ENCODE measurements around the gene STAT3. TPM values are rescaled to one million over a fixed set of nuclear protein-coding genes. Genes with fewer than 3 reads are reported as not detected.

The STAT3 gene
- total RNA-seq, 2 donors from 2014 or later: 79.4 to 99.5 TPM

GRCh38 chr17:42277342-42277712 is 110.9 kb downstream of the STAT3 start:
- peak in 1 of 4 donors; percentile 17 for DNase-seq
- H3K36me3 ChIP-seq (replicated peaks in 1 of 2; ENCODE audit: insufficient read depth in 1 of 2, low read depth in 2 of 2): no peaks in the 10 kb centered on the region
- H3K9me3 ChIP-seq: no peaks in the 10 kb centered on the region
- H3K27ac ChIP-seq: peak overlapping the region in 3 of 4 donors; percentile 89 to 93 (median 90)
- no peaks in the 10 kb centered on the region for H3K27me3 ChIP-seq
- intact Hi-C loops (cut with DNase I): no loop called here
- H3K4me3 ChIP-seq: no peak overlapping the region
- ATAC-seq: peak; percentile 2
- 55 to 63% methylated on average over 6 of the region's 6 CpGs for WGBS, 2 donors
- TF ChIP-seq CTCF (IDR thresholded peaks at IDR 0.05): no peak
- no peak for TF ChIP-seq POLR2A (IDR thresholded peaks at IDR 0.05)
- peaks cover 27% of the 10 kb centered on the region for H3K4me1 ChIP-seq

- ATAC-seq (peak; percentile 39), DNase-seq (peak; percentile 70 to 85 (median 82))
- peak overlapping the region; percentile 32 to 44 for H3K4me3 ChIP-seq
- intact Hi-C loops (cut with DNase I): no loop called here
- TF ChIP-seq POLR2A (IDR thresholded peaks at IDR 0.05): peak in 2 of 3 donors; percentile 16 to 35
- peak in 1 of 7 experiments; percentile 0 for TF ChIP-seq CTCF (IDR thresholded peaks at IDR 0.05)
- peaks cover 26% of the 10 kb centered on the region for H3K4me1 ChIP-seq
- H3K36me3 ChIP-seq (replicated peaks in 1 of 2; ENCODE audit: insufficient read depth in 1 of 2, low read depth in 2 of 2): no peaks in the 10 kb centered on the region
- 0% methylated on average over 4 to 44 of the region's 44 CpGs for WGBS, 2 donors
- no peaks in the 10 kb centered on the region for H3K9me3 ChIP-seq
- no peaks in the 10 kb centered on the region for H3K27me3 ChIP-seq
- H3K27ac ChIP-seq: peak overlapping the region; percentile 55 to 93 (median 90)
Measured at GRCh38 chr17:42276609-42277341, 111.5 kb downstream of the STAT3 start.

GRCh38 chr17:42276359-42276608 is 112.0 kb downstream of the STAT3 start, which contains the start of gene STAT5B:
Gene STAT5B, minus strand, starts transcription at chr17:42276391. Its CDS starts 44,264 bp downstream, at chr17:42232127.
- peak within 1 kb of the TSS; percentile 55 to 93 (median 90) for H3K27ac ChIP-seq
- TF ChIP-seq POLR2A (IDR thresholded peaks at IDR 0.05): peak in 2 of 3 donors; percentile 23 to 55
- TF ChIP-seq CTCF (IDR thresholded peaks at IDR 0.05): no peak
- H3K9me3 ChIP-seq: no peaks in the 10 kb centered on the region
- peak within 1 kb of the TSS; percentile 69 to 77 for H3K4me3 ChIP-seq
- H3K36me3 ChIP-seq (replicated peaks in 1 of 2; ENCODE audit: insufficient read depth in 1 of 2, low read depth in 2 of 2): no peaks in the 10 kb centered on the region
- no peaks in the 10 kb centered on the region for H3K27me3 ChIP-seq
- DNase-seq (peak; percentile 73 to 81 (median 74)), ATAC-seq (peak; percentile 94)
- 0% methylated on average over 6 of the region's 47 CpGs; no CpG with 5 or more reads in 1 of the 2 donors for WGBS, 2 donors
- intact Hi-C loops (cut with DNase I): no loop called here
- peaks cover 21% of the 10 kb centered on the region for H3K4me1 ChIP-seq

GRCh38 chr17:42275527-42276358 is 112.5 kb downstream of the STAT3 start:
- H3K9me3 ChIP-seq: no peaks in the 10 kb centered on the region
- no peak for TF ChIP-seq POLR2A (IDR thresholded peaks at IDR 0.05)
- no peak for TF ChIP-seq CTCF (IDR thresholded peaks at IDR 0.05)
- intact Hi-C loops (cut with DNase I): no loop called here
- peaks cover 23% of the 10 kb centered on the region for H3K4me1 ChIP-seq
- no peak for DNase-seq
- no peaks in the 10 kb centered on the region for H3K36me3 ChIP-seq (replicated peaks in 1 of 2; ENCODE audit: insufficient read depth in 1 of 2, low read depth in 2 of 2)
- H3K4me3 ChIP-seq: peak overlapping the region; percentile 69 to 77
- WGBS, 2 donors: 0 to 1% methylated on average over 25 to 65 of the region's 82 CpGs
- H3K27me3 ChIP-seq: no peaks in the 10 kb centered on the region
- peak; percentile 60 for ATAC-seq
- H3K27ac ChIP-seq: peak overlapping the region; percentile 45 to 90 (median 72)
